K562 (cell line): Measurements from ENCODE around the gene GUCA1A. TPM values are rescaled to one million over a fixed set of nuclear protein-coding genes. Genes with fewer than 3 reads are reported as not detected.

Source experiments
- CREB1 ChIP-seq, 2 experiments: sonication (generic) in 1 of 2; formaldehyde crosslinking in 1 of 2; IDR thresholded peaks; 2 replicates each; pipeline versions ENCODE4 v1.6.1 to v1.8.0; 2012 to 2022; ENCODE audit warnings: inconsistent platforms in 1 of 2, mild to moderate bottlenecking in 1 of 2, missing genetic modification reagents in 1 of 2, moderate library complexity in 1 of 2
- ETV5 ChIP-seq: sonication (generic); formaldehyde crosslinking; IDR thresholded peaks from 2 replicates; pipeline ENCODE4 v1.4.0; 2020; ENCODE audit warnings: low read depth, mild to moderate bottlenecking, missing genetic modification reagents
- HNRNPL ChIP-seq: fragments of 200-400 bp; formaldehyde crosslinking; IDR thresholded peaks from 2 replicates; pipeline ENCODE4 v1.6.1; 2017; ENCODE audit warnings: low read depth, mild to moderate bottlenecking, low read length
- KLF13 ChIP-seq: fragments of 450-650 bp; IDR thresholded peaks from 2 replicates; pipeline ENCODE4 v1.6.1; 2016; ENCODE audit warnings: missing genetic modification characterization, low read depth, mild to moderate bottlenecking, missing compliant biosample characterization, moderate library complexity, borderline replicate concordance
- SP2 ChIP-seq: IDR thresholded peaks from 2 replicates; pipeline ENCODE4 v1.6.1; 2011; ENCODE audit warnings: mild to moderate bottlenecking, low read depth, low read length, moderate library complexity; ENCODE audit not compliant: poor library complexity, severe bottlenecking; ENCODE audit errors: extremely low read depth
- ZNF3 ChIP-seq: fragments of 250-450 bp; sonication (Bioruptor Pico); IDR thresholded peaks from 2 replicates; pipeline ENCODE4 v1.5.0; 2021; ENCODE audit warnings: mild to moderate bottlenecking, moderate library complexity
- polyA plus RNA-seq, 8 experiments: library from polyadenylated mRNA; depleted of rRNA in 4 of 8; stranded (reverse) in 5 of 8; unstranded in 3 of 8; fragments of >200 nt; fragmentation: Nextera tagmentation in 2 of 8; fragmentation: Illumina TruSeq in 1 of 8; extraction: Ambion mirVana in 2 of 8; extraction: Trizol in 1 of 8; gene quantifications; 2 replicates each; pipeline versions ENCODE4 v1.2.1 to v1.2.3, GENCODE V29; 2011 to 2014; ENCODE audit warnings: inconsistent platforms in 1 of 8, missing spikeins in 1 of 8
- total RNA-seq, 7 experiments: library from RNA; depleted of rRNA in 6 of 7; stranded (reverse); fragments of >200 nt in 6 of 7; fragmentation: Illumina TruSeq in 2 of 7; extraction: Trizol in 2 of 7; gene quantifications; 2 replicates each; pipeline versions ENCODE4 v1.2.1 to v1.2.3, GENCODE V29; 2011 to 2021; ENCODE audit warnings: low replicate concordance in 1 of 7
- TF ChIP-seq, protein P1 (sequence below), 2 experiments: fragments of 450-650 bp in 1 of 2; sonication (generic) in 1 of 2; formaldehyde crosslinking; conservative IDR thresholded peaks; 2 replicates each; pipeline versions ENCODE4 v1.4.0 to v1.8.1; 2020 to 2022; ENCODE audit warnings: mild to moderate bottlenecking in 1 of 2, missing genetic modification reagents in 1 of 2
- TF ChIP-seq, protein P2 (sequence below): fragments of 250-450 bp; sonication (Bioruptor Pico); IDR thresholded peaks from 2 replicates; pipeline ENCODE4 v1.4.0; 2020; ENCODE audit warnings: mild to moderate bottlenecking, moderate library complexity, borderline replicate concordance
- TF ChIP-seq, protein P3 (sequence below), 2 experiments: fragments of 450-650 bp; IDR thresholded peaks; 2 replicates each; pipeline ENCODE4 v1.6.1; 2016
- TF ChIP-seq, protein P4 (sequence below): fragments of 450-650 bp; IDR thresholded peaks from 2 replicates; pipeline ENCODE4 v1.6.1; 2016; ENCODE audit warnings: low read depth

Gene GUCA1A
- total and polyA plus RNA-seq, 9 of the 15 experiments (the other 6 are each of a cell fraction or from before 2014, with no cell fraction given), result not detected

DNA sequence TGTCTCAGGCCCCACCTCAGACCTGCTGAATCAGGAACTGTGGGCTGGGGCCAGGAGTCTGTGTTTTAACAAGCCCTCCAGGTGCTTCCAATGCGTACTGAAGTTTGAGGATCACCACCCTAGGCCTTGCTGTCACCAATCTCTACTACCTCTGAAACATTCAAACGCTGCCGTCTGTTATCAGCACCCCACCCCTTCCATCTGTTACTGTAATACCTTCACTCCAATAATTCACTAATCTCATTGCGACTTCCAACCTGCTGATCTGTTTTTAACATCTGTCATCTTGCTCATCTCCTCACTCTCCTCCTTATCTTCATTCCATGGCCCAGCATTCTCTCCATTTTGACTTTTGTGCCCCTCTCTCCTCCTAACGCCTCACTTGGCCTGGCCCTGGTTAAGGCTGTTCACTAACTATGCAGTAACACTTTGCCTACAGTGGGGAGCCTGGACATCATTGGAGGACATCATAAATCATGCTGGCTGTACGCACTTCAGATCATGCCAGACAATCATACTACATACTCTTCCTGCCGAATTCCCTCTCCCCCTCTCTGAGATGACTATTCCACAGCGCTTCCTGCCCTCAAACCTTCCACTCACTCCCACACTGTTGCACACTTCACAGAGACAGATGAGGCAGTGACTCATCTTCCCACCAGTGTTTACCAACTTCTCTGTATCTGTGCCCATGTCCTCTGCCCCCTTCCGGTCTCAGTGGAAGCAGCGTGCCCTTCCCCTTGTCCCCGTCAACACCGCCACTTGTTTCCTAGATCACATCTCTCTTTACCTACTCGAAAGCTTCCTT, 24.6 kb downstream of the GUCA1A start (continued):
- TF ChIP-seq, protein P1, sequence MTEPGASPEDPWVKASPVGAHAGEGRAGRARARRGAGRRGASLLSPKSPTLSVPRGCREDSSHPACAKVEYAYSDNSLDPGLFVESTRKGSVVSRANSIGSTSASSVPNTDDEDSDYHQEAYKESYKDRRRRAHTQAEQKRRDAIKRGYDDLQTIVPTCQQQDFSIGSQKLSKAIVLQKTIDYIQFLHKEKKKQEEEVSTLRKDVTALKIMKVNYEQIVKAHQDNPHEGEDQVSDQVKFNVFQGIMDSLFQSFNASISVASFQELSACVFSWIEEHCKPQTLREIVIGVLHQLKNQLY (CRISPR knock-in tag; conservative IDR thresholded peaks at IDR 0.05), result no peak
- TF ChIP-seq SP2, result no peak
- TF ChIP-seq, protein P2, sequence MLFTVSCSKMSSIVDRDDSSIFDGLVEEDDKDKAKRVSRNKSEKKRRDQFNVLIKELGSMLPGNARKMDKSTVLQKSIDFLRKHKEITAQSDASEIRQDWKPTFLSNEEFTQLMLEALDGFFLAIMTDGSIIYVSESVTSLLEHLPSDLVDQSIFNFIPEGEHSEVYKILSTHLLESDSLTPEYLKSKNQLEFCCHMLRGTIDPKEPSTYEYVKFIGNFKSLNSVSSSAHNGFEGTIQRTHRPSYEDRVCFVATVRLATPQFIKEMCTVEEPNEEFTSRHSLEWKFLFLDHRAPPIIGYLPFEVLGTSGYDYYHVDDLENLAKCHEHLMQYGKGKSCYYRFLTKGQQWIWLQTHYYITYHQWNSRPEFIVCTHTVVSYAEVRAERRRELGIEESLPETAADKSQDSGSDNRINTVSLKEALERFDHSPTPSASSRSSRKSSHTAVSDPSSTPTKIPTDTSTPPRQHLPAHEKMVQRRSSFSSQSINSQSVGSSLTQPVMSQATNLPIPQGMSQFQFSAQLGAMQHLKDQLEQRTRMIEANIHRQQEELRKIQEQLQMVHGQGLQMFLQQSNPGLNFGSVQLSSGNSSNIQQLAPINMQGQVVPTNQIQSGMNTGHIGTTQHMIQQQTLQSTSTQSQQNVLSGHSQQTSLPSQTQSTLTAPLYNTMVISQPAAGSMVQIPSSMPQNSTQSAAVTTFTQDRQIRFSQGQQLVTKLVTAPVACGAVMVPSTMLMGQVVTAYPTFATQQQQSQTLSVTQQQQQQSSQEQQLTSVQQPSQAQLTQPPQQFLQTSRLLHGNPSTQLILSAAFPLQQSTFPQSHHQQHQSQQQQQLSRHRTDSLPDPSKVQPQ (CRISPR knock-in tag), result no peak
- TF ChIP-seq, protein P3, sequence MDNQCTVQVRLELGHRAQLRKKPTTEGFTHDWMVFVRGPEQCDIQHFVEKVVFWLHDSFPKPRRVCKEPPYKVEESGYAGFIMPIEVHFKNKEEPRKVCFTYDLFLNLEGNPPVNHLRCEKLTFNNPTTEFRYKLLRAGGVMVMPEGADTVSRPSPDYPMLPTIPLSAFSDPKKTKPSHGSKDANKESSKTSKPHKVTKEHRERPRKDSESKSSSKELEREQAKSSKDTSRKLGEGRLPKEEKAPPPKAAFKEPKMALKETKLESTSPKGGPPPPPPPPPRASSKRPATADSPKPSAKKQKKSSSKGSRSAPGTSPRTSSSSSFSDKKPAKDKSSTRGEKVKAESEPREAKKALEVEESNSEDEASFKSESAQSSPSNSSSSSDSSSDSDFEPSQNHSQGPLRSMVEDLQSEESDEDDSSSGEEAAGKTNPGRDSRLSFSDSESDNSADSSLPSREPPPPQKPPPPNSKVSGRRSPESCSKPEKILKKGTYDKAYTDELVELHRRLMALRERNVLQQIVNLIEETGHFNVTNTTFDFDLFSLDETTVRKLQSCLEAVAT (IDR thresholded peaks at IDR 0.05), result peak; percentile 88 to 94
- no peak for TF ChIP-seq HNRNPL
- TF ChIP-seq, protein P4, sequence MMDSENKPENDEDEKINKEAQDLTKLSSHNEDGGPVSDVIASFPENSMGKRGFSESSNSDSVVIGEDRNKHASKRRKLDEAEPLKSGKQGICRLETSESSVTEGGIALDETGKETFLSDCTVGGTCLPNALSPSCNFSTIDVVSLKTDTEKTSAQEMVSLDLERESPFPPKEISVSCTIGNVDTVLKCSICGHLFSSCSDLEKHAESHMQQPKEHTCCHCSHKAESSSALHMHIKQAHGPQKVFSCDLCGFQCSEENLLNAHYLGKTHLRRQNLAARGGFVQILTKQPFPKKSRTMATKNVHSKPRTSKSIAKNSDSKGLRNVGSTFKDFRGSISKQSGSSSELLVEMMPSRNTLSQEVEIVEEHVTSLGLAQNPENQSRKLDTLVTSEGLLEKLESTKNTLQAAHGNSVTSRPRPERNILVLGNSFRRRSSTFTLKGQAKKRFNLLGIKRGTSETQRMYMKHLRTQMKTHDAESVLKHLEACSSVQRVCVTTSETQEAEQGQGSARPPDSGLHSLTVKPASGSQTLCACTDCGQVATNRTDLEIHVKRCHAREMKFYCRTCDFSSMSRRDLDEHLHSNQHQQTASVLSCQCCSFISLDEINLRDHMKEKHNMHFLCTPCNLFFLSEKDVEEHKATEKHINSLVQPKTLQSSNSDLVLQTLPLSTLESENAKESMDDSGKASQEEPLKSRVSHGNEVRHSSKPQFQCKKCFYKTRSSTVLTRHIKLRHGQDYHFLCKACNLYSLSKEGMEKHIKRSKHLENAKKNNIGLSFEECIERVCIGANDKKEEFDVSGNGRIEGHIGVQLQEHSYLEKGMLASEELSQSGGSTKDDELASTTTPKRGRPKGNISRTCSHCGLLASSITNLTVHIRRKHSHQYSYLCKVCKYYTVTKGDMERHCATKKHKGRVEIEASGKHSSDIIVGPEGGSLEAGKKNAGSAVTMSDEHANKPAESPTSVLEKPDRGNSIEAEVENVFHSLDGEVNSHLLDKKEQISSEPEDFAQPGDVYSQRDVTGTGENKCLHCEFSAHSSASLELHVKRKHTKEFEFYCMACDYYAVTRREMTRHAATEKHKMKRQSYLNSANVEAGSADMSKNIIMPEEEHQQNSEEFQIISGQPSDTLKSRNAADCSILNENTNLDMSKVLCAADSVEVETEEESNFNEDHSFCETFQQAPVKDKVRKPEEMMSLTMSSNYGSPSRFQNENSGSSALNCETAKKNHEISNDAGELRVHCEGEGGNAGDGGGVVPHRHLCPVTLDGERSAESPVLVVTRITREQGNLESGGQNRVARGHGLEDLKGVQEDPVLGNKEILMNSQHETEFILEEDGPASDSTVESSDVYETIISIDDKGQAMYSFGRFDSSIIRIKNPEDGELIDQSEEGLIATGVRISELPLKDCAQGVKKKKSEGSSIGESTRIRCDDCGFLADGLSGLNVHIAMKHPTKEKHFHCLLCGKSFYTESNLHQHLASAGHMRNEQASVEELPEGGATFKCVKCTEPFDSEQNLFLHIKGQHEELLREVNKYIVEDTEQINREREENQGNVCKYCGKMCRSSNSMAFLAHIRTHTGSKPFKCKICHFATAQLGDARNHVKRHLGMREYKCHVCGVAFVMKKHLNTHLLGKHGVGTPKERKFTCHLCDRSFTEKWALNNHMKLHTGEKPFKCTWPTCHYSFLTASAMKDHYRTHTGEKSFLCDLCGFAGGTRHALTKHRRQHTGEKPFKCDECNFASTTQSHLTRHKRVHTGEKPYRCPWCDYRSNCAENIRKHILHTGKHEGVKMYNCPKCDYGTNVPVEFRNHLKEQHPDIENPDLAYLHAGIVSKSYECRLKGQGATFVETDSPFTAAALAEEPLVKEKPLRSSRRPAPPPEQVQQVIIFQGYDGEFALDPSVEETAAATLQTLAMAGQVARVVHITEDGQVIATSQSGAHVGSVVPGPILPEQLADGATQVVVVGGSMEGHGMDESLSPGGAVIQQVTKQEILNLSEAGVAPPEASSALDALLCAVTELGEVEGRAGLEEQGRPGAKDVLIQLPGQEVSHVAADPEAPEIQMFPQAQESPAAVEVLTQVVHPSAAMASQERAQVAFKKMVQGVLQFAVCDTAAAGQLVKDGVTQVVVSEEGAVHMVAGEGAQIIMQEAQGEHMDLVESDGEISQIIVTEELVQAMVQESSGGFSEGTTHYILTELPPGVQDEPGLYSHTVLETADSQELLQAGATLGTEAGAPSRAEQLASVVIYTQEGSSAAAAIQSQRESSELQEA, result no peak; the same call in 1 of the 2 replicates
- no peak for TF ChIP-seq ZNF3 (CRISPR knock-in tag)
- peak; percentile 98 for TF ChIP-seq ETV5 (CRISPR knock-in tag)
- peak; percentile 65; the same call in 1 of the 2 replicates for TF ChIP-seq KLF13 (tag)
- peak; percentile 69; the same call in 1 of the 2 replicates for TF ChIP-seq CREB1 (IDR thresholded peaks at IDR 0.05)
- peak; percentile 55; the same call in 1 of the 2 replicates for TF ChIP-seq CREB1 (CRISPR knock-in tag; IDR thresholded peaks at IDR 0.05)
